HUDEP-2 (cell line): Measurements from ENCODE around the gene INAFM1.

Experiments used
- DNase-seq, 76 experiments: peaks; one replicate each; lab custom pipeline; 2025; ENCODE audit not compliant: unreplicated experiment in 76 of 76; lab: John Stamatoyannopoulos, UW

The INAFM1 gene

GRCh38 chr19:47274071-47274890 is at the start of gene INAFM1:
Gene INAFM1, plus strand, starts transcription at chr19:47274885. Its CDS starts 35 bp downstream, at chr19:47274920.
- DNase-seq = peak in 75 of 76 experiments; percentile 59 to 100 (median 97)

GRCh38 chr19:47225746-47226425 is 48.8 kb upstream of the INAFM1 start:
- DNase-seq = peak in 72 of 76 experiments; percentile 46 to 93 (median 84)

- peak in 75 of 76 experiments; percentile 73 to 95 (median 88) for DNase-seq
These were observed 48.0 kb upstream of the INAFM1 start for GRCh38 chr19:47226426-47227351.

- DNase-seq = peak in 68 of 76 experiments; percentile 20 to 95 (median 64)
These were observed 47.1 kb upstream of the INAFM1 start for GRCh38 chr19:47227352-47228167.

- DNase-seq = peak in 59 of 76 experiments; percentile 12 to 78 (median 55)
These were observed 46.3 kb upstream of the INAFM1 start for GRCh38 chr19:47228168-47228936.

- DNase-seq = peak in 57 of 76 experiments; percentile 24 to 73 (median 48)
These were observed 45.6 kb upstream of the INAFM1 start for GRCh38 chr19:47228937-47229675.

GRCh38 chr19:47229676-47230053 is 45.0 kb upstream of the INAFM1 start:
- peak in 21 of 76 experiments; percentile 16 to 66 (median 41) for DNase-seq

- peak in 69 of 76 experiments; percentile 13 to 90 (median 74) for DNase-seq
These were observed 44.4 kb upstream of the INAFM1 start for GRCh38 chr19:47230054-47230920.

GRCh38 chr19:47230921-47231214 is 43.8 kb upstream of the INAFM1 start, which contains the start of gene BBC3:
Gene BBC3, minus strand, starts transcription at chr19:47231199. Its CDS starts 2,768 bp downstream, at chr19:47228431.
- DNase-seq = no peak

GRCh38 chr19:47231215-47232054 is 43.2 kb upstream of the INAFM1 start:
- peak in 70 of 76 experiments; percentile 35 to 91 (median 78) for DNase-seq

- DNase-seq = peak in 2 of 76 experiments; percentile 29 to 34
These were observed 42.1 kb upstream of the INAFM1 start for GRCh38 chr19:47232422-47233211.

GRCh38 chr19:47236072-47236675 is 38.5 kb upstream of the INAFM1 start:
- DNase-seq = no peak

- DNase-seq = no peak
These were observed 35.5 kb upstream of the INAFM1 start for GRCh38 chr19:47239152-47239551.

GRCh38 chr19:47239610-47240296 is 34.9 kb upstream of the INAFM1 start:
- peak in 11 of 76 experiments; percentile 11 to 38 (median 20) for DNase-seq

GRCh38 chr19:47240556-47240955 is 34.1 kb upstream of the INAFM1 start:
- no peak for DNase-seq
